K562 (cell line): ENCODE results near the gene RBMS1. TPM values are rescaled to one million over a fixed set of nuclear protein-coding genes. Genes with fewer than 3 reads are reported as not detected.

Experiments
- ATAC-seq: fragments of 200-7000 bp; cut with Tn5 transposase; 3 replicates; pipeline ENCODE4 v1.9.1; 2020; ENCODE audit warnings: moderate library complexity
- BruUV-seq: library from RNA; stranded (reverse); fragments of 400-500 nt; replicated peaks from 2 replicates; lab custom pipeline; 2021; lab: Mats Ljungman, UMichigan
- CTCF ChIA-PET: fragments of 300-600 bp; formaldehyde crosslinking; extraction: SDS; loops from one replicate; lab custom pipeline; 2021; ENCODE audit warnings: low intra/inter-chr PET ratio; lab: Yijun Ruan, JAX
- POLR2A ChIA-PET: fragments of 300-600, 350-650 bp; sonication (Branson Sonifier 250); formaldehyde crosslinking; extraction: SDS; loops from one replicate; lab custom pipeline; 2021; ENCODE audit warnings: antibody characterized with exemption, inconsistent platforms; lab: Yijun Ruan, JAX
- DNase-seq, 4 experiments: peaks; one replicate each; pipeline versions ENCODE4 v3.0.0 to v3.0.0-alpha.2; 2011 to 2018; ENCODE audit warnings: low spot score in 3 of 4, mixed read lengths in 3 of 4; ENCODE audit errors: extremely low read depth in 1 of 4
- FAIRE-seq: peaks from 2 replicates; lab custom pipeline; 2011; peaks lifted over from hg19 to GRCh38; lab: Jason Lieb, UNC
- H2AFZ ChIP-seq: 2 replicates; pipeline ENCODE4 v1.6.0; 2011; ENCODE audit warnings: low read depth, low read length, control low read depth, inconsistent platforms
- H3K27ac ChIP-seq: fragments of 200-600 bp; 3 replicates; pipeline ENCODE4 v1.8.0; 2011; ENCODE audit warnings: low read depth, mild to moderate bottlenecking, control low read depth, inconsistent platforms, low read length, moderate library complexity, mixed read lengths; ENCODE audit errors: extremely low read depth
- H3K27me3 ChIP-seq, 2 experiments: fragments of 300-600 bp in 1 of 2; 2 replicates in 1 of 2; 3 replicates in 1 of 2; pipeline versions ENCODE4 v1.6.0 to v1.8.0; 2011; ENCODE audit warnings: inconsistent platforms in 2 of 2, low read length in 2 of 2, mild to moderate bottlenecking in 1 of 2, mixed read lengths in 1 of 2, moderate library complexity in 1 of 2; ENCODE audit not compliant: control insufficient read depth in 2 of 2, insufficient read depth in 2 of 2
- H3K36me3 ChIP-seq: fragments of 300-600 bp; 3 replicates; pipeline ENCODE4 v1.8.0; 2011; ENCODE audit warnings: mild to moderate bottlenecking, low read length, inconsistent platforms; ENCODE audit not compliant: control insufficient read depth, insufficient read depth
- H3K4me1 ChIP-seq, 2 experiments: fragments of 200-600 bp in 1 of 2; replicated peaks in 1 of 2; 2 replicates in 1 of 2; 3 replicates in 1 of 2; pipeline versions ENCODE4 v1.5.1 to v1.8.0; 2011; ENCODE audit warnings: inconsistent platforms in 2 of 2, low read length in 2 of 2, mild to moderate bottlenecking in 1 of 2, mixed read lengths in 1 of 2, moderate library complexity in 1 of 2; ENCODE audit not compliant: control insufficient read depth in 2 of 2, insufficient read depth in 2 of 2
- H3K4me2 ChIP-seq: 2 replicates; pipeline ENCODE4 v1.6.1; 2011; ENCODE audit warnings: low read length, control low read depth, inconsistent platforms, mixed read lengths; ENCODE audit not compliant: insufficient read depth
- H3K4me3 ChIP-seq: fragments of 200-600 bp; sonication (generic), shearing (Covaris generic); 2 replicates; pipeline ENCODE4 v1.5.1; 2016; ENCODE audit warnings: control low read depth, inconsistent platforms
- H3K79me2 ChIP-seq: fragments of 200-600 bp; 3 replicates; pipeline ENCODE4 v1.8.0; 2011; ENCODE audit warnings: low read length, inconsistent platforms; ENCODE audit not compliant: control insufficient read depth, insufficient read depth
- H3K9ac ChIP-seq, 2 experiments: 2 replicates each; pipeline versions ENCODE4 v1.6.0 to v1.6.1; 2011; ENCODE audit warnings: low read depth in 2 of 2, low read length in 2 of 2, control low read depth in 1 of 2, inconsistent platforms in 1 of 2, mild to moderate bottlenecking in 1 of 2, mixed read lengths in 1 of 2; ENCODE audit not compliant: insufficient read depth in 1 of 2
- H3K9me1 ChIP-seq: one replicate; pipeline ENCODE4 v1.6.0; 2011; ENCODE audit warnings: inconsistent platforms, mild to moderate bottlenecking, low read length, moderate library complexity; ENCODE audit not compliant: control insufficient read depth, insufficient read depth
- H3K9me3 ChIP-seq: replicated peaks from 2 replicates; pipeline ENCODE4 v1.5.1; 2011; ENCODE audit warnings: low read depth, low read length, inconsistent platforms; ENCODE audit not compliant: control insufficient read depth, insufficient read depth
- H4K20me1 ChIP-seq: replicated peaks from 2 replicates; pipeline ENCODE4 v1.6.1; 2011; ENCODE audit warnings: low read length, inconsistent platforms, mixed read lengths; ENCODE audit not compliant: control insufficient read depth, insufficient read depth
- ASH1L ChIP-seq: fragments of 450-650 bp; IDR thresholded peaks from 2 replicates; pipeline ENCODE4 v1.6.1; 2018; ENCODE audit warnings: borderline replicate concordance, mild to moderate bottlenecking, low read depth; ENCODE audit not compliant: partially characterized antibody
- CSDE1 ChIP-seq, 2 experiments: fragments of 450-650 bp; IDR thresholded peaks; 2 replicates each; pipeline ENCODE4 v1.6.1; 2016; ENCODE audit warnings: mild to moderate bottlenecking in 1 of 2
- DACH1 ChIP-seq: fragments of 450-650 bp; IDR thresholded peaks from 2 replicates; pipeline ENCODE4 v1.6.1; 2018; ENCODE audit not compliant: partially characterized antibody
- FOXM1 ChIP-seq, 2 experiments: fragments of 450-650 bp in 1 of 2; sonication (generic) in 1 of 2; formaldehyde crosslinking in 1 of 2; IDR thresholded peaks; 2 replicates each; pipeline versions ENCODE4 v1.6.1 to v1.9.0; 2017 to 2022; ENCODE audit warnings: low read depth in 2 of 2, mild to moderate bottlenecking in 2 of 2, missing genetic modification reagents in 1 of 2, moderate library complexity in 1 of 2
- HEY1 ChIP-seq: fragments of 250-450 bp; sonication (Bioruptor Pico); IDR thresholded peaks from 2 replicates; pipeline ENCODE4 v1.5.0; 2020; ENCODE audit warnings: mild to moderate bottlenecking, moderate library complexity, borderline replicate concordance
- RFX5 ChIP-seq: IDR thresholded peaks from 2 replicates; pipeline ENCODE4 v1.6.1; 2011; ENCODE audit warnings: low read depth, mild to moderate bottlenecking, improper control_type of control experiment, low read length
- RFX7 ChIP-seq: fragments of 250-450 bp; sonication (Bioruptor Pico); IDR thresholded peaks from 2 replicates; pipeline ENCODE4 v1.5.1; 2021; ENCODE audit warnings: mild to moderate bottlenecking
- THAP7 ChIP-seq: fragments of 250-450 bp; sonication (Bioruptor Pico); IDR thresholded peaks from 2 replicates; pipeline ENCODE4 v1.5.0; 2021
- USF2 ChIP-seq: sonication (generic); formaldehyde crosslinking; IDR thresholded peaks from 2 replicates; pipeline ENCODE4 v1.5.0; 2020; ENCODE audit warnings: missing genetic modification reagents
- ZNF134 ChIP-seq: fragments of 250-450 bp; sonication (Bioruptor Pico); conservative IDR thresholded peaks from 2 replicates; pipeline ENCODE4 v1.4.0; 2020
- ZNF217 ChIP-seq: sonication (generic); formaldehyde crosslinking; IDR thresholded peaks from 2 replicates; pipeline ENCODE4 v1.8.0; 2022; ENCODE audit warnings: mild to moderate bottlenecking, missing genetic modification reagents
- ZNF232 ChIP-seq: sonication (generic); formaldehyde crosslinking; IDR thresholded peaks from 2 replicates; pipeline ENCODE4 v1.8.0; 2022; ENCODE audit warnings: mild to moderate bottlenecking, missing genetic modification reagents
- WGBS: fragments of 100-300 bp; shearing (Covaris generic); methylation state at CpG from one replicate; pipeline ENCODE4 v1.1.6; 2016; ENCODE audit warnings: low coverage, mixed read lengths; ENCODE audit not compliant: insufficient coverage; ENCODE audit errors: missing lambda C conversion rate; 5-methylcytosine and 5-hydroxymethylcytosine counted together
- in situ Hi-C: fragments of 300-500 bp; cut with MboI; formaldehyde crosslinking; loops from 4 replicates; pipeline ENCODE4 v1.15.0; 2018; ENCODE audit warnings: inconsistent platforms, mixed read lengths
- intact Hi-C: fragments of 100-400 bp; cut with micrococcal nuclease; formaldehyde crosslinking; loops from 2 replicates; pipeline ENCODE4 v1.14.2; 2022
- polyA plus RNA-seq, 8 experiments: library from polyadenylated mRNA; depleted of rRNA in 4 of 8; stranded (reverse) in 5 of 8; unstranded in 3 of 8; fragments of >200 nt; fragmentation: Nextera tagmentation in 2 of 8; fragmentation: Illumina TruSeq in 1 of 8; extraction: Ambion mirVana in 2 of 8; extraction: Trizol in 1 of 8; gene quantifications; 2 replicates each; pipeline versions ENCODE4 v1.2.1 to v1.2.3, GENCODE V29; 2011 to 2014; ENCODE audit warnings: inconsistent platforms in 1 of 8, missing spikeins in 1 of 8
- total RNA-seq, 7 experiments: library from RNA; depleted of rRNA in 6 of 7; stranded (reverse); fragments of >200 nt in 6 of 7; fragmentation: Illumina TruSeq in 2 of 7; extraction: Trizol in 2 of 7; gene quantifications; 2 replicates each; pipeline versions ENCODE4 v1.2.1 to v1.2.3, GENCODE V29; 2011 to 2021; ENCODE audit warnings: low replicate concordance in 1 of 7
- TF ChIP-seq, protein P1 (sequence below), 2 experiments: fragments of 450-650 bp in 1 of 2; sonication (generic) in 1 of 2; formaldehyde crosslinking in 1 of 2; IDR thresholded peaks; 2 replicates each; pipeline versions ENCODE4 v1.7.1 to v1.9.0; 2016 to 2022; ENCODE audit warnings: inconsistent platforms in 1 of 2, mild to moderate bottlenecking in 1 of 2, missing genetic modification reagents in 1 of 2

RBMS1 gene
- total and polyA plus RNA-seq, 9 of the 15 experiments (the other 6 are each of a cell fraction or from before 2014, with no cell fraction given): 0.04 to 0.31 (median 0.09) TPM; not detected in 6

- intact Hi-C loops (no loop called here), in situ Hi-C loops (no loop called here)
- Histone ChIP-seq H3K79me2 (no peaks in the 10 kb centered on the region), H3K36me3 (no peaks in the 10 kb centered on the region), H3K27ac (no peak overlapping the region), H3K27me3 (no peaks in the 10 kb centered on the region), H3K4me1 (no peaks in the 10 kb centered on the region), H3K4me2 (no peak overlapping the region), H3K9me3 (no peaks in the 10 kb centered on the region), H3K4me3 (no peak overlapping the region), H3K9ac (no peak overlapping the region), H2AFZ (no peak overlapping the region), H4K20me1 (no peaks in the 10 kb centered on the region; the same call in 1 of the 2 replicates), H3K9me1 (no peaks in the 10 kb centered on the region)
- FAIRE-seq: no peak
- 0% methylated on average over 1 of the region's 1 CpG for WGBS
- no peak for ATAC-seq
- POLR2A ChIA-PET: no interaction called here
- no peak for DNase-seq
- BruUV-seq: no TSS peak
- CTCF ChIA-PET: no interaction called here
- TF ChIP-seq ZNF217 (CRISPR knock-in tag): no peak
- no peak for TF ChIP-seq ZNF232
- no peak for TF ChIP-seq CSDE1 (IDR thresholded peaks at IDR 0.05)
- TF ChIP-seq ZNF134 (CRISPR knock-in tag): no peak
- TF ChIP-seq, protein P1, sequence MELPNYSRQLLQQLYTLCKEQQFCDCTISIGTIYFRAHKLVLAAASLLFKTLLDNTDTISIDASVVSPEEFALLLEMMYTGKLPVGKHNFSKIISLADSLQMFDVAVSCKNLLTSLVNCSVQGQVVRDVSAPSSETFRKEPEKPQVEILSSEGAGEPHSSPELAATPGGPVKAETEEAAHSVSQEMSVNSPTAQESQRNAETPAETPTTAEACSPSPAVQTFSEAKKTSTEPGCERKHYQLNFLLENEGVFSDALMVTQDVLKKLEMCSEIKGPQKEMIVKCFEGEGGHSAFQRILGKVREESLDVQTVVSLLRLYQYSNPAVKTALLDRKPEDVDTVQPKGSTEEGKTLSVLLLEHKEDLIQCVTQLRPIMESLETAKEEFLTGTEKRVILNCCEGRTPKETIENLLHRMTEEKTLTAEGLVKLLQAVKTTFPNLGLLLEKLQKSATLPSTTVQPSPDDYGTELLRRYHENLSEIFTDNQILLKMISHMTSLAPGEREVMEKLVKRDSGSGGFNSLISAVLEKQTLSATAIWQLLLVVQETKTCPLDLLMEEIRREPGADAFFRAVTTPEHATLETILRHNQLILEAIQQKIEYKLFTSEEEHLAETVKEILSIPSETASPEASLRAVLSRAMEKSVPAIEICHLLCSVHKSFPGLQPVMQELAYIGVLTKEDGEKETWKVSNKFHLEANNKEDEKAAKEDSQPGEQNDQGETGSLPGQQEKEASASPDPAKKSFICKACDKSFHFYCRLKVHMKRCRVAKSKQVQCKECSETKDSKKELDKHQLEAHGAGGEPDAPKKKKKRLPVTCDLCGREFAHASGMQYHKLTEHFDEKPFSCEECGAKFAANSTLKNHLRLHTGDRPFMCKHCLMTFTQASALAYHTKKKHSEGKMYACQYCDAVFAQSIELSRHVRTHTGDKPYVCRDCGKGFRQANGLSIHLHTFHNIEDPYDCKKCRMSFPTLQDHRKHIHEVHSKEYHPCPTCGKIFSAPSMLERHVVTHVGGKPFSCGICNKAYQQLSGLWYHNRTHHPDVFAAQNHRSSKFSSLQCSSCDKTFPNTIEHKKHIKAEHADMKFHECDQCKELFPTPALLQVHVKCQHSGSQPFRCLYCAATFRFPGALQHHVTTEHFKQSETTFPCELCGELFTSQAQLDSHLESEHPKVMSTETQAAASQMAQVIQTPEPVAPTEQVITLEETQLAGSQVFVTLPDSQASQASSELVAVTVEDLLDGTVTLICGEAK (IDR thresholded peaks at IDR 0.05): no peak
- TF ChIP-seq, protein P1 (CRISPR knock-in tag; IDR thresholded peaks at IDR 0.05): no peak
- no peak for TF ChIP-seq THAP7 (CRISPR knock-in tag)
- TF ChIP-seq ASH1L: no peak
- no peak for TF ChIP-seq RFX5
- TF ChIP-seq RFX7: no peak
- TF ChIP-seq FOXM1 (IDR thresholded peaks at IDR 0.05; ENCODE audit: low read depth): no peak
- TF ChIP-seq FOXM1 (CRISPR knock-in tag; IDR thresholded peaks at IDR 0.05; ENCODE audit: low read depth): no peak
- no peak for TF ChIP-seq HEY1
- TF ChIP-seq DACH1: no peak
- TF ChIP-seq USF2 (CRISPR knock-in tag): no peak
These were observed 93.7 kb downstream of the RBMS1 start for GRCh38 chr2:160399880-160400279.
